HG03175 (cell line): ENCODE measurements around the gene MAGEB17.
"Not testable (repeated sequence)": the region's sequence is repeated elsewhere in the genome, so short reads cannot be mapped to it uniquely, and the experiment has no call there.

Source experiments
- ATAC-seq: cut with Tn5 transposase; IDR thresholded peaks from one replicate; pipeline ENCODE4 v1.9.1; 2021; ENCODE audit warnings: mild to moderate bottlenecking, moderate library complexity; ENCODE audit not compliant: unreplicated experiment

The MAGEB17 gene

GRCh38 chrX:16155581-16156096 is 11.6 kb upstream of the MAGEB17 start:
- ATAC-seq: no peak

GRCh38 chrX:16156692-16157331 is 10.5 kb upstream of the MAGEB17 start:
- ATAC-seq: no peak

- ATAC-seq: no peak
Measured at GRCh38 chrX:16160729-16161128, 6.6 kb upstream of the MAGEB17 start.

GRCh38 chrX:16161173-16161572 is 6.1 kb upstream of the MAGEB17 start:
- ATAC-seq: not testable (repeated sequence)

GRCh38 chrX:16162391-16162790 is 4.9 kb upstream of the MAGEB17 start:
- ATAC-seq: no peak

GRCh38 chrX:16164748-16165147 is 2.5 kb upstream of the MAGEB17 start:
- no peak for ATAC-seq

- no peak for ATAC-seq
Measured at GRCh38 chrX:16171039-16171438, 3.8 kb downstream of the MAGEB17 start.

- no peak for ATAC-seq
Measured at GRCh38 chrX:16171944-16172343, 4.7 kb downstream of the MAGEB17 start.

GRCh38 chrX:16172391-16172790 is 5.1 kb downstream of the MAGEB17 start:
- ATAC-seq: no peak

- no peak for ATAC-seq
Measured at GRCh38 chrX:16175329-16176061, 8.2 kb downstream of the MAGEB17 start.

GRCh38 chrX:16177260-16177659 is 10.0 kb downstream of the MAGEB17 start:
- ATAC-seq: no peak

GRCh38 chrX:16183843-16184242 is 16.6 kb downstream of the MAGEB17 start:
- not testable (repeated sequence) for ATAC-seq

GRCh38 chrX:16185725-16186136 is 18.4 kb downstream of the MAGEB17 start:
- ATAC-seq: peak; percentile 100

GRCh38 chrX:16186380-16187007 is 19.2 kb downstream of the MAGEB17 start:
- no peak for ATAC-seq

GRCh38 chrX:16187024-16187760 is 19.9 kb downstream of the MAGEB17 start:
- no peak for ATAC-seq

- ATAC-seq: no peak
Measured at GRCh38 chrX:16188687-16189086, 21.4 kb downstream of the MAGEB17 start.

- no peak for ATAC-seq
Measured at GRCh38 chrX:16191605-16192004, 24.3 kb downstream of the MAGEB17 start.

GRCh38 chrX:16196829-16197228 is 29.5 kb downstream of the MAGEB17 start:
- no peak for ATAC-seq

- no peak for ATAC-seq
Measured at GRCh38 chrX:16199343-16199742, 32.1 kb downstream of the MAGEB17 start.

GRCh38 chrX:16202943-16203342 is 35.7 kb downstream of the MAGEB17 start:
- no peak for ATAC-seq

- ATAC-seq: no peak
Measured at GRCh38 chrX:16204538-16204937, 37.3 kb downstream of the MAGEB17 start.
